Mesothelial cell of epicardium (in vitro differentiated cells): ENCODE results near the gene ARHGAP33. TPM values are rescaled to one million over a fixed set of nuclear protein-coding genes. Genes with fewer than 3 reads are reported as not detected.

Experiments used
- DNase-seq, 2 experiments: peaks; one replicate each; pipeline ENCODE4 v3.0.0; 2021; ENCODE audit warnings: low spot score in 2 of 2; ENCODE audit not compliant: unreplicated experiment in 2 of 2
- H3K27ac Mint-ChIP-seq: 2 replicates; pipeline ENCODE4 v1.8.0; 2021; ENCODE audit warnings: mixed read lengths
- H3K27me3 Mint-ChIP-seq: 2 replicates; pipeline ENCODE4 v1.8.0; 2021; ENCODE audit warnings: low read depth, mixed read lengths
- H3K36me3 Mint-ChIP-seq: 2 replicates; pipeline ENCODE4 v1.8.0; 2021; ENCODE audit warnings: mixed read lengths
- H3K4me1 Mint-ChIP-seq: 2 replicates; pipeline ENCODE4 v1.8.0; 2021; ENCODE audit warnings: mixed read lengths
- H3K4me3 Mint-ChIP-seq: 2 replicates; pipeline ENCODE4 v1.8.0; 2021; ENCODE audit warnings: mild to moderate bottlenecking, moderate library complexity, mixed read lengths
- H3K9me3 Mint-ChIP-seq: 2 replicates; pipeline ENCODE4 v1.8.0; 2021; ENCODE audit warnings: mixed read lengths
- total RNA-seq: library from RNA; stranded (reverse); gene quantifications from 3 replicates; pipeline ENCODE4 v1.2.1, GENCODE V29; 2021
- TF ChIP-seq, protein P1 (sequence below): fragments of 200-600 bp; sonication (generic); IDR thresholded peaks from one replicate; pipeline ENCODE4 v1.5.0; 2021; ENCODE audit warnings: antibody characterized with exemption; ENCODE audit not compliant: unreplicated experiment

ARHGAP33 gene
- total RNA-seq, 1 donor from 2014 or later, result 74.0 TPM

DNA sequence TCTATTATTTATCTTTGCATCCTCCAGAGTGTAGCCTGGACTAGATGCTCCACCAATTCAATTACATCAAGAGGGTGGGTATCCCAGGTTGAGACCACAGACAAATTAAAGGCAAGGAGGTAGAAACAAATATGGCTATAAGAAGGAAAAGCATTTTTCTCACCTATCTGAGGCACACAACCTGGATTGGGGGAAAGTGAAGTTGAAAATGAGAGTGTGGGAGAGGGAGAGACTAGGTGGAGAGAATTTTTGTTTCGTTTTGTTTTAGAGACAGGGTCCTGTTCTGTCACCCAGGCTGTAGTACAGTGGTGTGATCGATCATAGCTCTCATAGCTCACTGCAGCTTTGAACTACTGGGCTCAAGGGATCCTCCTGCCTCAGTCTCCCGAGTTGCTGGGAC is 43.1 kb downstream of the ARHGAP33 start:
- TF ChIP-seq, protein P1, sequence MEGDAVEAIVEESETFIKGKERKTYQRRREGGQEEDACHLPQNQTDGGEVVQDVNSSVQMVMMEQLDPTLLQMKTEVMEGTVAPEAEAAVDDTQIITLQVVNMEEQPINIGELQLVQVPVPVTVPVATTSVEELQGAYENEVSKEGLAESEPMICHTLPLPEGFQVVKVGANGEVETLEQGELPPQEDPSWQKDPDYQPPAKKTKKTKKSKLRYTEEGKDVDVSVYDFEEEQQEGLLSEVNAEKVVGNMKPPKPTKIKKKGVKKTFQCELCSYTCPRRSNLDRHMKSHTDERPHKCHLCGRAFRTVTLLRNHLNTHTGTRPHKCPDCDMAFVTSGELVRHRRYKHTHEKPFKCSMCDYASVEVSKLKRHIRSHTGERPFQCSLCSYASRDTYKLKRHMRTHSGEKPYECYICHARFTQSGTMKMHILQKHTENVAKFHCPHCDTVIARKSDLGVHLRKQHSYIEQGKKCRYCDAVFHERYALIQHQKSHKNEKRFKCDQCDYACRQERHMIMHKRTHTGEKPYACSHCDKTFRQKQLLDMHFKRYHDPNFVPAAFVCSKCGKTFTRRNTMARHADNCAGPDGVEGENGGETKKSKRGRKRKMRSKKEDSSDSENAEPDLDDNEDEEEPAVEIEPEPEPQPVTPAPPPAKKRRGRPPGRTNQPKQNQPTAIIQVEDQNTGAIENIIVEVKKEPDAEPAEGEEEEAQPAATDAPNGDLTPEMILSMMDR, result no peak
- Mint-ChIP-seq H3K27me3 (peaks cover 42% of the 10 kb centered on the region), H3K9me3 (no peaks in the 10 kb centered on the region), H3K27ac (no peak overlapping the region), H3K36me3 (no peaks in the 10 kb centered on the region), H3K4me1 (no peaks in the 10 kb centered on the region), H3K4me3 (no peak overlapping the region)
- no peak for DNase-seq

DNA sequence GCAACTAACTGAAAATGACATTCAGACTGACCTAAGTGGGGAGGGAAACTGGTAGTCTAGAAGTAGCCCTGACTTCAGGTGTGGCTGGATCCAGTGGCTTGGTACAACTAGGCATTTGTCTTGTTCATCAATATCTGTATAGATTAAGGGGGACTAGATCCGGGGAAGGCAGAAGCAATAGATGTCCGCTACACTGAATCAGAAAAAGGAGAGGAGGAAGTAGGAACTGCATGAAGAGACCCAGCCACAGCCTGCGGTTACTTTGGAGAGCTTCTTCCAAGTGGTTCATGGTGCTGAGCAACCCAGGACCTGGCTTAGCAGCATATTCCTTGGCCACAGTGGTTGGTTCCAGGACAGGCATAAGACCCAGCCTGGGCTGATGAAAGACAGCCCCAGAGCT is 47.2 kb downstream of the ARHGAP33 start:
- no peak overlapping the region for H3K27ac Mint-ChIP-seq
- no peaks in the 10 kb centered on the region for H3K36me3 Mint-ChIP-seq
- no peak for DNase-seq
- no peaks in the 10 kb centered on the region for H3K9me3 Mint-ChIP-seq
- H3K4me1 Mint-ChIP-seq, result no peaks in the 10 kb centered on the region
- no peak overlapping the region for H3K4me3 Mint-ChIP-seq
- TF ChIP-seq, protein P1, result no peak
- peaks cover 46% of the 10 kb centered on the region for H3K27me3 Mint-ChIP-seq

DNA sequence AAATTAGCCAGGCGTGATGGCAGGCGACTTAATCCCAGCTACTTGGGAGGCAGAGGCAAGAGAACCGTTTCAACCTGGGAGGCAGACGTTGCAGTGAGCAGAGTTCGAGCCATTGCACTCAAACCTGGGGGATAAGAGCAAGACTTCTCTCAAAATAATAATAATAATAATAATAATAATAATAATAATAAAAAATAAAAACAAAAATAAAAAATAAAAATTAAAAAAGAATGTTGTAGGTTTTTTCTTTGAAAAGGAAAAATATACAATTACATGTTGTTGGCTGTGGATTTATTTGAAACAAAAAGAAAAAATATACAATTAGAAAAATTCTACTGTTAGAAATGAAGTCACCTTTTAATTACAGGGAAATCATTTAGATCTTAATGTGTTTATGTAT is 48.8 kb downstream of the ARHGAP33 start:
- TF ChIP-seq, protein P1, result no peak
- H3K27me3 Mint-ChIP-seq, result peaks cover 40% of the 10 kb centered on the region
- H3K9me3 Mint-ChIP-seq, result no peaks in the 10 kb centered on the region
- H3K4me3 Mint-ChIP-seq, result no peak overlapping the region
- DNase-seq, result no peak
- no peaks in the 10 kb centered on the region for H3K4me1 Mint-ChIP-seq
- no peaks in the 10 kb centered on the region for H3K36me3 Mint-ChIP-seq
- no peak overlapping the region for H3K27ac Mint-ChIP-seq

GRCh38 chr19:35828692-35829301 is 53.4 kb downstream of the ARHGAP33 start:
- DNase-seq, result peak; percentile 70 to 88
- H3K36me3 Mint-ChIP-seq, result no peaks in the 10 kb centered on the region
- no peak overlapping the region for H3K4me3 Mint-ChIP-seq
- no peaks in the 10 kb centered on the region for H3K9me3 Mint-ChIP-seq
- H3K4me1 Mint-ChIP-seq, result no peaks in the 10 kb centered on the region
- TF ChIP-seq, protein P1, result no peak
- H3K27ac Mint-ChIP-seq, result no peak overlapping the region
- H3K27me3 Mint-ChIP-seq, result peaks cover 52% of the 10 kb centered on the region

DNA sequence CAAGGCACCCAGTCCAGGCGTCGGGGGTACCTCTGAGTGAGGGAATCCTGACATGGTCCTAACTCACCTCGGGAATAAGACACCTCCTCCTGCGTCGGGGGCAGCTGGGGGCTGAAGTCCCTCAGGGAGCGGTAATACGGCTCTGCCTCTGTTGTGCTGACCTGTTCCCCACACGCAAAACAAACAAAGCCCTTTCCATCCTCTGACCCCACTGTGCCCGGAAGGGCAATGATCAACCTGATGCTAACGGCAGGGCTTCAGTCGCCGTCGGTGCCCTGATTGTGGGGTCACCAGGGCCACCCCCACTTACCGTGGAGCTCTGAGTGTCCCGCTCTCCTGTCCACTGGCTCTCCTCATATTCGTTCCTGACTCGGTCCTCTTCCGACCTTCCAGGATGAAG is 55.6 kb downstream of the ARHGAP33 start:
- no peak for DNase-seq
- Mint-ChIP-seq H3K4me3 (no peak overlapping the region), H3K27me3 (peaks cover 53% of the 10 kb centered on the region)

More for the DNA sequence above, 55.6 kb downstream of the ARHGAP33 start:
- Mint-ChIP-seq H3K36me3 (no peaks in the 10 kb centered on the region), H3K9me3 (no peaks in the 10 kb centered on the region), H3K4me1 (no peaks in the 10 kb centered on the region), H3K27ac (no peak overlapping the region)
- TF ChIP-seq, protein P1, result no peak
